ENCODE measurements around the gene NPHP4.

Gene NPHP4

GRCh38 chr1:5937373-5937857 is 54.8 kb downstream of the NPHP4 start:
- Histone ChIP-seq H2AFZ (ENCODE audit: low read length) (no peak overlapping the region), H3K79me2 (ENCODE audit: low read length) (no peaks in the 10 kb centered on the region), H3K4me3 (ENCODE audit: low read length) (no peak overlapping the region), H3K36me3 (replicated peaks; ENCODE audit: insufficient read depth, low read length) (no peaks in the 10 kb centered on the region), H3K4me1 (ENCODE audit: low read length) (no peaks in the 10 kb centered on the region), H3K27me3 (replicated peaks; ENCODE audit: insufficient read depth, low read length) (no peaks in the 10 kb centered on the region), H3K9me2 (replicated peaks; ENCODE audit: insufficient read depth, low read length) (no peaks in the 10 kb centered on the region), H3K4me2 (ENCODE audit: low read depth, low read length) (no peak overlapping the region), H3K9me3 (replicated peaks; ENCODE audit: insufficient read depth, low read length) (no peaks in the 10 kb centered on the region), H4K20me1 (ENCODE audit: insufficient read depth, low read length) (no peaks in the 10 kb centered on the region), H3K9ac (ENCODE audit: low read length) (no peak overlapping the region), H3F3A (ENCODE audit: insufficient read depth, low read length) (no peaks in the 10 kb centered on the region), H3K27ac (ENCODE audit: low read length) (no peak overlapping the region)
- no peak for TF ChIP-seq CTCF (IDR thresholded peaks at IDR 0.05; ENCODE audit: low read length)
- no peak for TF ChIP-seq EZH2 (optimal IDR thresholded peaks at IDR 0.05; ENCODE audit: low read depth, low read length)
- TF ChIP-seq EZH2phosphoT487 (IDR thresholded peaks at IDR 0.05; ENCODE audit: low read length) = no peak
- no peak for DNase-seq

GRCh38 chr1:5936621-5937372 is 55.4 kb downstream of the NPHP4 start:
- H2AFZ ChIP-seq (ENCODE audit: low read length) = no peak overlapping the region
- no peaks in the 10 kb centered on the region for H3K79me2 ChIP-seq (ENCODE audit: low read length)
- H3K9me3 ChIP-seq (replicated peaks; ENCODE audit: insufficient read depth, low read length) = no peaks in the 10 kb centered on the region
- no peaks in the 10 kb centered on the region for H3K36me3 ChIP-seq (replicated peaks; ENCODE audit: insufficient read depth, low read length)
- no peaks in the 10 kb centered on the region for H4K20me1 ChIP-seq (ENCODE audit: insufficient read depth, low read length)
- no peaks in the 10 kb centered on the region for H3K9me2 ChIP-seq (replicated peaks; ENCODE audit: insufficient read depth, low read length)
- H3F3A ChIP-seq (ENCODE audit: insufficient read depth, low read length) = no peaks in the 10 kb centered on the region
- no peak for TF ChIP-seq EZH2phosphoT487 (IDR thresholded peaks at IDR 0.05; ENCODE audit: low read length)
- TF ChIP-seq CTCF (IDR thresholded peaks at IDR 0.05; ENCODE audit: low read length) = no peak
- no peak overlapping the region for H3K27ac ChIP-seq (ENCODE audit: low read length)
- no peaks in the 10 kb centered on the region for H3K27me3 ChIP-seq (replicated peaks; ENCODE audit: insufficient read depth, low read length)
- H3K4me3 ChIP-seq (ENCODE audit: low read length) = no peak overlapping the region
- H3K4me2 ChIP-seq (ENCODE audit: low read depth, low read length) = no peak overlapping the region
- no peak overlapping the region for H3K9ac ChIP-seq (ENCODE audit: low read length)
- no peak for DNase-seq
- no peaks in the 10 kb centered on the region for H3K4me1 ChIP-seq (ENCODE audit: low read length)

GRCh38 chr1:5936126-5936525 is 56.1 kb downstream of the NPHP4 start:
- Histone ChIP-seq H2AFZ (ENCODE audit: low read length) (no peak overlapping the region), H3K79me2 (ENCODE audit: low read length) (no peaks in the 10 kb centered on the region), H3K4me3 (ENCODE audit: low read length) (no peak overlapping the region), H3F3A (ENCODE audit: insufficient read depth, low read length) (no peaks in the 10 kb centered on the region), H4K20me1 (ENCODE audit: insufficient read depth, low read length) (no peaks in the 10 kb centered on the region), H3K36me3 (replicated peaks; ENCODE audit: insufficient read depth, low read length) (no peaks in the 10 kb centered on the region), H3K4me1 (ENCODE audit: low read length) (no peaks in the 10 kb centered on the region), H3K27ac (ENCODE audit: low read length) (no peak overlapping the region), H3K9me3 (replicated peaks; ENCODE audit: insufficient read depth, low read length) (no peaks in the 10 kb centered on the region), H3K9me2 (replicated peaks; ENCODE audit: insufficient read depth, low read length) (no peaks in the 10 kb centered on the region), H3K9ac (ENCODE audit: low read length) (no peak overlapping the region), H3K4me2 (ENCODE audit: low read depth, low read length) (no peak overlapping the region), H3K27me3 (replicated peaks; ENCODE audit: insufficient read depth, low read length) (no peaks in the 10 kb centered on the region)
- TF ChIP-seq EZH2phosphoT487 (IDR thresholded peaks at IDR 0.05; ENCODE audit: low read length) (no peak), EZH2 (optimal IDR thresholded peaks at IDR 0.05; ENCODE audit: low read depth, low read length) (no peak), CTCF (IDR thresholded peaks at IDR 0.05; ENCODE audit: low read length) (no peak)
- no peak for DNase-seq

Data from MM.1S (cell line).